ENCODE data around the gene CSPG5.

Gene CSPG5

GRCh38 chr3:47588053-47588452 is 9.4 kb upstream of the CSPG5 start:
- TF ChIP-seq, protein P1, sequence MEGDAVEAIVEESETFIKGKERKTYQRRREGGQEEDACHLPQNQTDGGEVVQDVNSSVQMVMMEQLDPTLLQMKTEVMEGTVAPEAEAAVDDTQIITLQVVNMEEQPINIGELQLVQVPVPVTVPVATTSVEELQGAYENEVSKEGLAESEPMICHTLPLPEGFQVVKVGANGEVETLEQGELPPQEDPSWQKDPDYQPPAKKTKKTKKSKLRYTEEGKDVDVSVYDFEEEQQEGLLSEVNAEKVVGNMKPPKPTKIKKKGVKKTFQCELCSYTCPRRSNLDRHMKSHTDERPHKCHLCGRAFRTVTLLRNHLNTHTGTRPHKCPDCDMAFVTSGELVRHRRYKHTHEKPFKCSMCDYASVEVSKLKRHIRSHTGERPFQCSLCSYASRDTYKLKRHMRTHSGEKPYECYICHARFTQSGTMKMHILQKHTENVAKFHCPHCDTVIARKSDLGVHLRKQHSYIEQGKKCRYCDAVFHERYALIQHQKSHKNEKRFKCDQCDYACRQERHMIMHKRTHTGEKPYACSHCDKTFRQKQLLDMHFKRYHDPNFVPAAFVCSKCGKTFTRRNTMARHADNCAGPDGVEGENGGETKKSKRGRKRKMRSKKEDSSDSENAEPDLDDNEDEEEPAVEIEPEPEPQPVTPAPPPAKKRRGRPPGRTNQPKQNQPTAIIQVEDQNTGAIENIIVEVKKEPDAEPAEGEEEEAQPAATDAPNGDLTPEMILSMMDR (conservative IDR thresholded peaks at IDR 0.05; ENCODE audit: low read depth, low read length): no peak
- no peak overlapping the region for H3K4me3 ChIP-seq (ENCODE audit: low read depth, low read length)
- no peak for DNase-seq (ENCODE audit: low read depth)

- no peak overlapping the region for H3K4me3 ChIP-seq (ENCODE audit: low read depth, low read length)
- TF ChIP-seq, protein P1 (conservative IDR thresholded peaks at IDR 0.05; ENCODE audit: low read depth, low read length): no peak
- no peak for DNase-seq (ENCODE audit: low read depth)
These were observed 8.1 kb upstream of the CSPG5 start for GRCh38 chr3:47586746-47587145.

GRCh38 chr3:47583320-47584075 is 4.8 kb upstream of the CSPG5 start:
- no peak for DNase-seq (ENCODE audit: low read depth)
- TF ChIP-seq, protein P1 (conservative IDR thresholded peaks at IDR 0.05; ENCODE audit: low read depth, low read length): no peak
- no peak overlapping the region for H3K4me3 ChIP-seq (ENCODE audit: low read depth, low read length)

- TF ChIP-seq, protein P1 (conservative IDR thresholded peaks at IDR 0.05; ENCODE audit: low read depth, low read length): no peak
- no peak overlapping the region for H3K4me3 ChIP-seq (ENCODE audit: low read depth, low read length)
- DNase-seq (ENCODE audit: low read depth): no peak
These were observed 3.2 kb upstream of the CSPG5 start for GRCh38 chr3:47581835-47582234.

DNA sequence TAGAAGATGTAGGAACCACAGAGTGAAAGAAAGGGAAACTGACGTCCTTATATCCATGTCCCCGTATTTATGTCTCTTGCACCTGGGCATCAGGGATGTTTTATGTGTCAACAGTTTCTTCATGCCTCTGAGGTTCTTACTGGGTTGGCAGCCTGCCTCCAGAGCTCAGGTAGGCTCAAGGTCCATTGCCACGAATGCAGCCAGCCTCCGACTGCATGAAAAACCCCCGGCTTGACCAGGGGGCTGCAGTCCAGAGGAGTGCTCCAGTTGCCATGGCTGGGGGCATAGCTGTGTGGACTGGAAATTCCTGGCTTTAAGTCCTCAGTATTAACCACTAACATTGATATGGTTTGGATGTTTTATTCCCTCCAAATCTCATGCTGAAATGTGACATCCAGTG is 2.8 kb upstream of the CSPG5 start:
- TF ChIP-seq, protein P1 (conservative IDR thresholded peaks at IDR 0.05; ENCODE audit: low read depth, low read length): no peak
- no peak for DNase-seq (ENCODE audit: low read depth)
- H3K4me3 ChIP-seq (ENCODE audit: low read depth, low read length): no peak overlapping the region

DNA sequence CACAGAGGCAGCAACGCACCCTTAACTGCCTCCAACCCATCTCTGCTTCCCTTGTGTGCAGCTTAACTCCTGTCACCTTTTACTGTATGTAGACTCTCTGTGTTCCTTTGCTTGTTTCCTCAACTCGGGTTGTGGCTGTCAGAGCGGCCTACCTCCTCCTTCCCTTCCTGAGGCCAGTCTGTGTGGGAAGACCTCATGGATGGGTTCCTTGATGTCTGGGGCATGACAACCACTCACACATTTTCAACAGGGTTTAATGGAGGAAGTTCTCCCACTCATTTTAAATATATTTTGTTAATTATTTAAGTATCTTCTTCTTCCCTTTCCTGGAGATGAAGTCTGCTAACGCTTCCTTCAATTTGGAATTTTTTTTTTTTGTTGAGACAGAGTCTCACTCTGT is 1.8 kb upstream of the CSPG5 start:
- no peak for DNase-seq (ENCODE audit: low read depth)
- H3K4me3 ChIP-seq (ENCODE audit: low read depth, low read length): no peak overlapping the region
- TF ChIP-seq, protein P1 (conservative IDR thresholded peaks at IDR 0.05; ENCODE audit: low read depth, low read length): no peak

DNA sequence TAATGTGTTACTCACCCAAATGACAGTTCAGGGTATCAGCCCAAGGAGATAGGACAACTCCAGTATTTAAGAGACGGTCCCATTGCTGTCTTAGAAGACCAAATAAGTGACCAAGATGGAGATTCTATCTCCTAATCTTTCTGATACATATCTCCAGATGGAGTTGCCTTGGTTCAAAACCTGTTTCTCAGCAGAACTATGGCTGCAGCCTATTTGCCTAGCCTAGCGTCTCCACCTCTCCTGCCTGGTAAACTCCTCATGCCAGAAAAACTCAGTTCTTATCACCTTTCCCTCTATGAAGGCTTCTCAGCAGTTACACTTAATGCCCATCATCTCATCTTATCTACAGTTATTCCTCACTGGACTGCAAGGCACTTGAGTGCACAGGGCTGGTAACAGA is 1.2 kb upstream of the CSPG5 start:
- H3K4me3 ChIP-seq (ENCODE audit: low read depth, low read length): no peak overlapping the region
- no peak for DNase-seq (ENCODE audit: low read depth)
- TF ChIP-seq, protein P1 (conservative IDR thresholded peaks at IDR 0.05; ENCODE audit: low read depth, low read length): no peak
